CD14-positive monocyte (primary cell): Measurements from ENCODE around the gene RGS3. TPM values are rescaled to one million over a fixed set of nuclear protein-coding genes. Genes with fewer than 3 reads are reported as not detected.

Source experiments
- DNase-seq, 3 donors: peaks; one replicate each; pipeline ENCODE4 v3.0.0-alpha.2; 2011 to 2022
- H2AFZ ChIP-seq: 2 replicates; pipeline ENCODE4 v1.6.0; 2012; ENCODE audit warnings: mild to moderate bottlenecking, low read depth, low read length, inconsistent platforms; ENCODE audit not compliant: insufficient read depth, poor library complexity, severe bottlenecking
- H3K27ac ChIP-seq, 2 donors: 1 replicate in 1 of 2; 2 replicates in 1 of 2; pipeline ENCODE4 v1.5.1; 2012 to 2013; ENCODE audit warnings: low read length in 2 of 2, control low read depth in 1 of 2, inconsistent platforms in 1 of 2, low read depth in 1 of 2, mild to moderate bottlenecking in 1 of 2
- H3K27me3 ChIP-seq, 2 donors: one replicate each; pipeline versions ENCODE4 v1.6.0 to v1.6.1; 2011 to 2013; ENCODE audit warnings: low read length in 2 of 2; ENCODE audit not compliant: control insufficient read depth in 2 of 2, insufficient read depth in 2 of 2
- H3K36me3 ChIP-seq, 2 donors: replicated peaks in 1 of 2; 1 replicate in 1 of 2; 2 replicates in 1 of 2; pipeline versions ENCODE4 v1.5.1 to v1.6.1; 2012 to 2013; ENCODE audit warnings: low read length in 2 of 2, control low read depth in 1 of 2, inconsistent platforms in 1 of 2, mild to moderate bottlenecking in 1 of 2; ENCODE audit not compliant: insufficient read depth in 2 of 2, control insufficient read depth in 1 of 2
- H3K4me1 ChIP-seq, 2 donors: 1 replicate in 1 of 2; 2 replicates in 1 of 2; pipeline versions ENCODE4 v1.5.1 to v1.6.1; 2012 to 2013; ENCODE audit warnings: low read length in 2 of 2, control low read depth in 1 of 2, inconsistent platforms in 1 of 2, mild to moderate bottlenecking in 1 of 2, moderate library complexity in 1 of 2; ENCODE audit not compliant: insufficient read depth in 2 of 2, control insufficient read depth in 1 of 2
- H3K4me2 ChIP-seq: replicated peaks from 2 replicates; pipeline ENCODE3; 2012; ENCODE audit warnings: low read length, moderate library complexity, mild to moderate bottlenecking; ENCODE audit not compliant: poor library complexity, severe bottlenecking; ENCODE audit errors: extremely low read depth
- H3K4me3 ChIP-seq, 3 experiments: fragments of 200-600 bp in 1 of 3; sonication (generic) in 1 of 3; replicated peaks in 1 of 3; 1 replicate in 2 of 3; 2 replicates in 1 of 3; pipeline ENCODE4 v1.5.1; 2011 to 2013; ENCODE audit warnings: low read length in 3 of 3, mild to moderate bottlenecking in 3 of 3, control low read depth in 2 of 3, low read depth in 2 of 3, inconsistent platforms in 1 of 3, moderate library complexity in 1 of 3
- H3K79me2 ChIP-seq: 2 replicates; pipeline ENCODE4 v1.6.0; 2012; ENCODE audit warnings: mild to moderate bottlenecking, control low read depth, inconsistent platforms, low read length, moderate library complexity; ENCODE audit not compliant: insufficient read depth
- H3K9ac ChIP-seq: 2 replicates; pipeline ENCODE4 v1.6.0; 2017; ENCODE audit warnings: low read length, mild to moderate bottlenecking; ENCODE audit not compliant: insufficient read depth, poor library complexity, severe bottlenecking
- H3K9me3 ChIP-seq, 2 donors: replicated peaks in 1 of 2; 1 replicate in 1 of 2; 2 replicates in 1 of 2; pipeline versions ENCODE4 v1.5.1 to v1.6.1; 2012 to 2013; ENCODE audit warnings: low read length in 2 of 2, control low read depth in 1 of 2; ENCODE audit not compliant: control insufficient read depth in 1 of 2, insufficient read depth in 1 of 2
- H4K20me1 ChIP-seq: 2 replicates; pipeline ENCODE4 v1.6.0; 2012; ENCODE audit warnings: mild to moderate bottlenecking, low read length, control low read depth, moderate library complexity; ENCODE audit not compliant: insufficient read depth
- H3K27ac Mint-ChIP-seq, 7 donors: one replicate each; pipeline ENCODE4 v1.8.0; 2020; ENCODE audit warnings: mild to moderate bottlenecking in 7 of 7, mixed read lengths in 7 of 7, moderate library complexity in 6 of 7, inconsistent platforms in 2 of 7
- H3K27me3 Mint-ChIP-seq, 3 donors: one replicate each; pipeline ENCODE4 v1.8.0; 2021 to 2022; ENCODE audit warnings: low read depth in 3 of 3, mild to moderate bottlenecking in 3 of 3, mixed read lengths in 3 of 3, moderate library complexity in 3 of 3, inconsistent platforms in 1 of 3
- H3K36me3 Mint-ChIP-seq, 2 donors: one replicate each; pipeline ENCODE4 v1.8.0; 2020; ENCODE audit warnings: mixed read lengths in 2 of 2, inconsistent platforms in 1 of 2, mild to moderate bottlenecking in 1 of 2
- H3K4me1 Mint-ChIP-seq: one replicate; pipeline ENCODE4 v1.8.0; 2020; ENCODE audit warnings: mild to moderate bottlenecking, mixed read lengths
- H3K4me3 Mint-ChIP-seq, 2 donors: one replicate each; pipeline ENCODE4 v1.8.0; 2020; ENCODE audit warnings: mild to moderate bottlenecking in 2 of 2, mixed read lengths in 2 of 2, moderate library complexity in 1 of 2
- H3K9me3 Mint-ChIP-seq, 7 donors: one replicate each; pipeline ENCODE4 v1.8.0; 2020 to 2022; ENCODE audit warnings: mixed read lengths in 7 of 7, mild to moderate bottlenecking in 6 of 7, moderate library complexity in 6 of 7, inconsistent platforms in 2 of 7
- WGBS: methylation state at CpG from one replicate; pipeline ENCODE4 v1.1.5; 2013; ENCODE audit warnings: missing lambda C conversion rate; ENCODE audit not compliant: insufficient coverage; 5-methylcytosine and 5-hydroxymethylcytosine counted together
- intact Hi-C, 2 donors: fragments of 100-400 bp; cut with micrococcal nuclease; formaldehyde crosslinking; loops; one replicate each; pipeline versions ENCODE4 v1.15.0 to v1.15.1; 2023
- polyA plus RNA-seq, 3 donors: library from polyadenylated mRNA; depleted of rRNA in 1 of 3; unstranded in 2 of 3; stranded (reverse) in 1 of 3; fragments of 300-500 nt in 2 of 3; fragments of >200 nt in 1 of 3; fragmentation: Illumina TruSeq in 2 of 3; gene quantifications; 1 replicate in 2 of 3; 2 replicates in 1 of 3; pipeline ENCODE4 v1.2.3, GENCODE V29; 2012 to 2021
- TF ChIP-seq, protein P1 (sequence below): fragments of 200-600 bp; IDR thresholded peaks from one replicate; pipeline ENCODE4 v1.8.0; 2022; ENCODE audit warnings: antibody characterized with exemption, mild to moderate bottlenecking

RGS3 gene
- polyA plus RNA-seq, 3 donors: 9.1 to 16.2 (median 15.8) TPM

DNA sequence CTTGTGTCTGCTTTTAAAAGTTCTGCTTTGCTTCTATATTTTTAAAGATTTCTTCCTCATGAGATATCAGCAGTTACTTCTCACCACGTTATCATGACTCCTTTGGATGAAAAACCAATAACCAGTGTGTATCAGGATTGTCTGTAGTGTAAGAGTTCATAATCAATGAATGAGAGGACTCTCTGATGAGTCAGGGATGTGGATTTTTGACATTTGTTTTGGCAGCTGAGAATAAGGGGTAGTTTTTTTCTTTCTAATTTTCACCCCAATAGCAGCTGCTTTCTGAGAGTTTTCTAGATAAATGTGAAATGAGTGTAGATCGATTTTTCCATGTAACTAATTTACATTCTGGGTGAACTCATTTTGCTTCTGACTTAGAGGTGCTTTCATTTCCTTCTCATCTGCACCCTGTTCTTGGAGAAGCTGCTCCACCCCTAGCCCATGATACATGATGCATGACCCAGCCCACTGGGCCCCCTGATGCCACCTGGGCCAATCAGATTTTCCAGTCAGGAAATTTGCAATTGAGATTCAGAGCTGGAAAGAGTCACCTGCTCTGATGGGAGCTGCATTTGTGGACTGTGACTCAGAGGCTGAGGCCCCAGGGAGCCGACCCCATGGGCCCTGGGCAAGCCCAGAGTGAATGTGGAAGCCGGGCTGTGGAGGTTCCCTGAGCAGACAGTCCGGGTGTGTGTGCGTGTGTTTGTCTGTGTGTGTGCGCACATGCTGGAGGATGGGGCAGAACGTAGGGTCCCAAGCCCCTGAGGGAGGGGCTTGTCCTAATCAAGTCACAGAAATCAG is 159.3 kb downstream of the RGS3 start:
- no peak overlapping the region for H3K4me3 ChIP-seq
- Mint-ChIP-seq H3K36me3 (no peaks in the 10 kb centered on the region), H3K27me3 (peaks cover 9 to 13% (median 10%) of the 10 kb centered on the region in 3 donors), H3K27ac (no peak overlapping the region), H3K4me1 (peaks cover 18% of the 10 kb centered on the region), H3K9me3 (no peaks in the 10 kb centered on the region), H3K4me3 (no peak overlapping the region)
- TF ChIP-seq, protein P1, sequence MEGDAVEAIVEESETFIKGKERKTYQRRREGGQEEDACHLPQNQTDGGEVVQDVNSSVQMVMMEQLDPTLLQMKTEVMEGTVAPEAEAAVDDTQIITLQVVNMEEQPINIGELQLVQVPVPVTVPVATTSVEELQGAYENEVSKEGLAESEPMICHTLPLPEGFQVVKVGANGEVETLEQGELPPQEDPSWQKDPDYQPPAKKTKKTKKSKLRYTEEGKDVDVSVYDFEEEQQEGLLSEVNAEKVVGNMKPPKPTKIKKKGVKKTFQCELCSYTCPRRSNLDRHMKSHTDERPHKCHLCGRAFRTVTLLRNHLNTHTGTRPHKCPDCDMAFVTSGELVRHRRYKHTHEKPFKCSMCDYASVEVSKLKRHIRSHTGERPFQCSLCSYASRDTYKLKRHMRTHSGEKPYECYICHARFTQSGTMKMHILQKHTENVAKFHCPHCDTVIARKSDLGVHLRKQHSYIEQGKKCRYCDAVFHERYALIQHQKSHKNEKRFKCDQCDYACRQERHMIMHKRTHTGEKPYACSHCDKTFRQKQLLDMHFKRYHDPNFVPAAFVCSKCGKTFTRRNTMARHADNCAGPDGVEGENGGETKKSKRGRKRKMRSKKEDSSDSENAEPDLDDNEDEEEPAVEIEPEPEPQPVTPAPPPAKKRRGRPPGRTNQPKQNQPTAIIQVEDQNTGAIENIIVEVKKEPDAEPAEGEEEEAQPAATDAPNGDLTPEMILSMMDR: no peak
- H3K9me3 ChIP-seq: no peaks in the 10 kb centered on the region
- H3K36me3 ChIP-seq: no peaks in the 10 kb centered on the region
- no peak overlapping the region for H3K4me2 ChIP-seq
- intact Hi-C loops: no loop called here
- 78% methylated on average over 6 of the region's 8 CpGs for WGBS
- H3K4me1 ChIP-seq: no peaks in the 10 kb centered on the region
- H2AFZ ChIP-seq: no peak overlapping the region
- H3K27ac ChIP-seq: no peak overlapping the region
- no peak for DNase-seq
- H4K20me1 ChIP-seq: no peaks in the 10 kb centered on the region
- H3K79me2 ChIP-seq: no peaks in the 10 kb centered on the region
- H3K27me3 ChIP-seq: peaks cover 0 to 5% of the 10 kb centered on the region in 2 donors
- no peak overlapping the region for H3K9ac ChIP-seq

DNA sequence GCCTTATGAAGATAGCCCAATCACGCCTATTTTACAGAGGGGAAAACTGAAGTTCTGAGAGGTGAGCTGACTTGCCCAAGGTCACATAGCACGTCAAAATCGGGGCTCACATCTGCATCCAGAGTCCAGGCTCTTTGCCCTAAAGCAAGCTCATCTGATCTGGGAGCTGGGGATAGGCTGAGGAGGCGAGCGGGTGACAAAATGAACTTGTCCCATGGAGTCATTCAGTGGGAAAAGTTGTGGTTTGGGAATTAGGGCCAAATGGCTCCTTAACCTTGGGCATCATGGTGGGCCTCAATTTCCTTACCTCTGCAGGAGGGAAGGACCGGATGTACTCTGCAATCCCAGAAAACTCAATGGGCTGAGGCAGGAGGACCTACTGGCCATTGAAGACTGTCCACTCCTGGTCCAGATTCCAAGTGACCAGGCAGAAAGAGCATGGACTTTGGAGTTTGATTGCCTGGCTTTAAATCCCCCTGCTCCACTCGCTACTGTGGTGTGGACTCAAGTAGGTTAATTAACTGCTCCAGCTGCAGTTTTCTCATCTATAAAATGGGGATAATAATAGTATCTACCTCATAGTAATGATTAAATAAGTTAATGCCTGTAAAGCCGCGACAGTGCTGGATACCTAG is 160.4 kb downstream of the RGS3 start:
- Histone ChIP-seq H3K27me3 (peaks cover 0 to 5% of the 10 kb centered on the region in 2 donors), H3K36me3 (no peaks in the 10 kb centered on the region), H2AFZ (no peak overlapping the region), H3K4me1 (no peaks in the 10 kb centered on the region), H3K9me3 (no peaks in the 10 kb centered on the region), H3K79me2 (no peaks in the 10 kb centered on the region), H3K4me3 (no peak overlapping the region), H3K27ac (no peak overlapping the region), H3K4me2 (no peak overlapping the region), H4K20me1 (no peaks in the 10 kb centered on the region), H3K9ac (no peak overlapping the region)
- Mint-ChIP-seq H3K4me1 (peaks cover 14% of the 10 kb centered on the region), H3K36me3 (no peaks in the 10 kb centered on the region), H3K4me3 (no peak overlapping the region), H3K27ac (no peak overlapping the region), H3K27me3 (peaks cover 10 to 15% (median 13%) of the 10 kb centered on the region in 3 donors), H3K9me3 (peaks cover 0 to 3% (median 0%) of the 10 kb centered on the region in 7 donors)
- TF ChIP-seq, protein P1: no peak
- 96% methylated on average over 7 of the region's 9 CpGs for WGBS
- intact Hi-C loops: no loop called here
- DNase-seq: no peak
